ENCODE results near the gene LY6G6F. TPM values are rescaled to one million over a fixed set of nuclear protein-coding genes. Genes with fewer than 3 reads are reported as not detected.
A peak's percentile ranks its signal among the peaks of the same experiment; 100 is the strongest.

Gene LY6G6F
- 1 to 10 TPM in 1 of 4 donors, under 1 TPM in 3; 0.33 to 1.0 (median 0.80) TPM for polyA plus RNA-seq (ENCODE audit: insufficient read length in 4 of 4)

- no peak for DNase-seq (ENCODE audit: low read depth in 4 of 4, low spot score in 3 of 4)
Observed at GRCh38 chr6:31706599-31706998, at the start of gene LY6G6F. Gene LY6G6F (plus strand): TSS chr6:31706866. CDS start chr6:31706907, 41 bp downstream.

- DNase-seq (ENCODE audit: low read depth in 4 of 4, low spot score in 3 of 4), result no peak
Observed at GRCh38 chr6:31657406-31658157, 49.1 kb upstream of the LY6G6F start.

GRCh38 chr6:31658158-31658688 lies 48.4 kb upstream of the LY6G6F start:
- DNase-seq (ENCODE audit: low read depth in 4 of 4, low spot score in 3 of 4), result no peak

DNA sequence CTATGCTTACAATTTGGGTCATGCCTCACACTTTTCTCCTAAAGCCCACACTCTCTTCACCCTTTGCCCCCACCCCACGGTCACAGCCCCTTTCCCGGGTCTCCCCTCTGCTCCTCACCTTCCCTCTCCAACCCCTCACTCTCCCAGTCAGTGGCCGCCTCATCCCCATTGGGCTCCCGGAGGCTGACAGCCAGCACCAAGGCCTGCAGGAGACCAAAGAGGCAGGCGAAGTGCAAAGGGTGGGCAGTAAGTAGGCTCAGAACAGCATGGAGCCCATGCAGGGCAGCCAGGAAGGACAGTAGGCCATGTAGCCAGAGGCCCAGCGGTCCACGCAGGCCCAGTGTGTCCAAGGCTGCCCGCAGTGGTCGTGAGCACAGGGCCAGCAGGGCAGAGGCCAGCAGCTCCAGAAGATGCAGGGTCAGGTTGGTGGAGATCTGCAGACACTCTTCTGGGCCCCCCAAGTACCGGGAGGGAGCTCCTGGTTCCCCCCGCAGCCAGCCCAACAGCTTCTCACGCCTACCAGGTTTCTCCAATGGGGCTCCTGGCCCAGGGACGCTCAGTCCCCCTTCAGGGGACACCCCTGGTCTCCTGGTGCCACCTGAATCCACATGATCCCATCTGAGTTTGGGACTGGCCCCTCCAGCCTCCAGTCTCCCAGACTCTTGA lies 47.5 kb upstream of the LY6G6F start:
- no peak for DNase-seq (ENCODE audit: low read depth in 4 of 4, low spot score in 3 of 4)

- no peak for DNase-seq (ENCODE audit: low read depth in 4 of 4, low spot score in 3 of 4)
Observed at GRCh38 chr6:31659649-31660380, 46.9 kb upstream of the LY6G6F start.

DNA sequence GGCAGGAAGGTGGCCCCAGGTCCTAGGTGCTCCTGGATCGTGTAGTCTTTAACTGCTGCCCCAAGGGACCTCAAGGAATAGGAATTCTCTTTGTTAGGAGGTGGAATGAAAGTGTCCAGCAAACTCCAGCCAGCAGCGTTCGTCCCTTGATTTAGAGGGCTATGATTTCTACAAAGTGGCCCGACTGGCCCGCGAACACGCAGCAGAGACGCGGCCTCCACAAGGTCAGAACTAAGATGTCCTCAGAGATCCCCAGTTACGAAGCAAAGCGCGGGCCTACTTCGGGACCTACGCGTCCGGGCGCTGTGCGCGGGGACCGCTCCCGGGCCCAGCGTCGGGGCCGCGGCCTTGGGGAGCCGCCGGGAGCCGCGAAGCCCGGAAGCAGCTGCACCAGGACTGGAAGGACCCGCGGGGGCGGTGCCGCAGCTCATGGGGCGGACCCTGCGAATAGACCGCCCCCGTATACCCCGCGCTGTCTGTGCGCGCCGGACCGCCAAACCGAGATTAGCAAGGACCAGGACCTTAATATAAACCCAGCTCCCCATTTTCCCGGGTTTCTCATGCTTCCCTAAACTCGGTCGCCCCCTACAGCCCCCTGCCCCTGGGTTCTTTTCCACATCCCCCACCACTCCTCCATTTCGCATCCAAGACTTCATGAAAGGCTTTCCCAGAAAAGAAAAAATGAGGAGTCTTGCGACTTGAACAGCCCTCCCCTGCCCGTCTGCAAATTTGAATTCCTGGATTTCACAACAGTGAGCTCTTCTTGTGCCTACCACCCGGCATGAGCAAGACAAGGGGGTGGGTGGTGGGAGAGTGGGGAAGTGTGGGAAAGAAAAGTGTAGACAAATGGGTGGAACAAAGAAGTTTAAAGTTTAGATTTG lies 46.0 kb upstream of the LY6G6F start, which contains the start of gene C6orf47:
TSS of gene C6orf47 (minus strand) at position 398 of the 881 bp plus-strand sequence. CDS start 831 bp downstream, outside the sequence.
- peak in 1 of 4 donors; percentile 63 for DNase-seq (ENCODE audit: low read depth in 4 of 4, low spot score in 3 of 4)

DNA sequence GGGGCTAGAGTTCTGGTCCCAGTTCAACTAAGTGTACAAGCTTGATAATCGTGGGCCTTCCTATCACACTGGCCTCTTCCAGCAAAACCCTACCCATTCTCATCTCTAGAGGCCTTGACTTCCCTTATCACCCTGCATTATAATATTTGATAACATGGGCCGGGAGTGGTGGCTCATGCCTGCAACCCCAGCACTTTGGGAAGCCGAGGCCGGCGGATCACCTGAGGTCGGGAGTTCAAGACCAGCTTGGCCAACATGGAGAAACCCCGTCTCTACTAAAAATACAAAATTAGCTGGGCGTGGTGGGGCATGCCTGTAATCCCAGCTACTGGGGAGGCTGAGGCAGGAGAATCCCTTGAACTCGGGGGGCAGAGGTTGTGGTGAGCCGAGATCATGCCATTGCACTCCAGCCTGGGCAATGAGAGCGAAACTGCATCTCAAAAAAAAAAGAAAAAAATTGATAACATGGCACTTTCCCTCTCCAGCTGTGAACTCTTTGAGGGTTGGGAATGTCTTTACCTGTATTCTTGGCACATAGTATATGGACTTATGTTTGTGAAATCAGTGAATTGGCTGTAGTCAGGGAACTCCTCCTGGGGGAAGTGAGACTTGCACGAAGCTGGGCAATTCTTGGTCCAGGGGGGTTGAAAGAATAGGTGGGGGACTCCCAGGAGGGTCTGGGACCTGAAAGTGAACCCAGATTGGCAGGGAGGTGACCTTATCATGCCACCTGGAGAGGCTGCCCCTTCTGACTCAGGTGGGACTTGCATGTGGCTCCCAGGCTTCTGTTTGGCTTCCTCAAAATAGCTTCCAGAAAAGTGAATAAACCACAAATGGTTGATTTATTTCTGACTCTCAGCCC lies 45.2 kb upstream of the LY6G6F start:
- no peak for DNase-seq (ENCODE audit: low read depth in 4 of 4, low spot score in 3 of 4)

- no peak for DNase-seq (ENCODE audit: low read depth in 4 of 4, low spot score in 3 of 4)
Observed at GRCh38 chr6:31662124-31662723, 44.4 kb upstream of the LY6G6F start.

GRCh38 chr6:31663126-31663960 lies 43.3 kb upstream of the LY6G6F start:
- DNase-seq (ENCODE audit: low read depth in 4 of 4, low spot score in 3 of 4), result no peak

GRCh38 chr6:31663961-31664789 lies 42.5 kb upstream of the LY6G6F start:
- DNase-seq (ENCODE audit: low read depth in 4 of 4, low spot score in 3 of 4), result no peak

- peak; percentile 84 to 93 (median 92) for DNase-seq (ENCODE audit: low read depth in 4 of 4, low spot score in 3 of 4)
Observed at GRCh38 chr6:31664790-31665500, 41.7 kb upstream of the LY6G6F start, which contains the start of gene GPANK1. Gene GPANK1 (minus strand): TSS chr6:31664997. CDS start chr6:31664478, 519 bp downstream.

GRCh38 chr6:31665501-31666336 lies 40.9 kb upstream of the LY6G6F start, which contains the start of gene CSNK2B:
Gene CSNK2B (plus strand): TSS chr6:31666080. CDS start chr6:31666832, 752 bp downstream.
- DNase-seq (ENCODE audit: low read depth in 4 of 4, low spot score in 3 of 4), result peak; percentile 92 to 97 (median 95)

GRCh38 chr6:31666337-31666965 lies 40.2 kb upstream of the LY6G6F start:
- DNase-seq (ENCODE audit: low read depth in 4 of 4, low spot score in 3 of 4), result no peak

GRCh38 chr6:31669676-31670075 lies 37.0 kb upstream of the LY6G6F start, which contains the start of gene LY6G5B:
Gene LY6G5B (plus strand): TSS chr6:31669976. CDS start chr6:31670951, 975 bp downstream.
- DNase-seq (ENCODE audit: low read depth in 4 of 4, low spot score in 3 of 4), result no peak

Measured in right renal pelvis (tissue), 4 donors.